Measurements from ENCODE around the gene NTN1. TPM values are rescaled to one million over a fixed set of nuclear protein-coding genes. Genes with fewer than 3 reads are reported as not detected.

The NTN1 gene
- total RNA-seq, 1 experiment from 2014 or later: 1.2 TPM

GRCh38 chr17:9203771-9204425 lies 182.6 kb downstream of the NTN1 start:
- Histone ChIP-seq H2BK12ac (ENCODE audit: insufficient read length, low read depth, low read length) (no peak overlapping the region), H3K79me2 (ENCODE audit: insufficient read depth, low read length) (no peaks in the 10 kb centered on the region), H4K8ac (replicated peaks; ENCODE audit: insufficient read length, low read depth, low read length) (no peak overlapping the region), H3K79me1 (ENCODE audit: insufficient read depth, low read depth, low read length, poor library complexity, severe bottlenecking) (no peaks in the 10 kb centered on the region), H3K27ac (ENCODE audit: insufficient read length, low read depth, low read length) (no peak overlapping the region), H3K18ac (ENCODE audit: insufficient read length, low read depth, low read length) (no peak overlapping the region), H2AK5ac (ENCODE audit: insufficient read length, low read length) (no peak overlapping the region), H4K91ac (ENCODE audit: insufficient read length, low read depth, low read length) (no peak overlapping the region), H2BK20ac (ENCODE audit: low read depth, low read length, poor library complexity, severe bottlenecking) (no peak overlapping the region), H3K23ac (ENCODE audit: insufficient read length, low read depth, low read length) (no peak overlapping the region), H4K20me1 (ENCODE audit: control insufficient read depth, insufficient read depth, insufficient read length) (no peaks in the 10 kb centered on the region), H3K4ac (ENCODE audit: low read depth, low read length) (no peak overlapping the region), H3K4me1 (ENCODE audit: insufficient read depth, low read length) (no peaks in the 10 kb centered on the region), H2BK120ac (ENCODE audit: low read depth, low read length, poor library complexity, severe bottlenecking) (no peak overlapping the region), H3K9ac (ENCODE audit: extremely low read depth, insufficient read length, low read length) (no peak overlapping the region), H4K5ac (ENCODE audit: insufficient read length, low read depth, low read length) (no peak overlapping the region), H2BK15ac (ENCODE audit: low read depth, low read length) (no peak overlapping the region), H2BK5ac (ENCODE audit: insufficient read length, low read length) (no peak overlapping the region), H3K27me3 (ENCODE audit: insufficient read depth, low read length) (no peaks in the 10 kb centered on the region), H3K56ac (ENCODE audit: insufficient read length, low read depth, low read length) (no peak overlapping the region), H2AFZ (ENCODE audit: low read length) (no peak overlapping the region), H3T11ph (ENCODE audit: low read length) (no peak overlapping the region), H3K23me2 (ENCODE audit: insufficient read length, low read depth, low read length, poor library complexity, severe bottlenecking) (no peaks in the 10 kb centered on the region), H3K14ac (ENCODE audit: insufficient read depth, low read length) (no peak overlapping the region), H3K4me2 (ENCODE audit: insufficient read depth, insufficient read length, low read length) (no peak overlapping the region), H3K9me3 (ENCODE audit: control insufficient read depth, low read depth, low read length) (no peaks in the 10 kb centered on the region)
- WGBS (ENCODE audit: extremely low coverage, insufficient read length, low lambda C conversion rate): no CpG with 5 or more reads among the region's 3 CpGs
- Mint-ChIP-seq H3K4me1 (peaks cover 15 to 25% of the 10 kb centered on the region in 2 experiments), H3K27me3 (ENCODE audit: low read depth) (peaks cover 6% of the 10 kb centered on the region), H3K9me3 (peaks cover 0 to 5% of the 10 kb centered on the region in 2 experiments; a peak in 2 of 5 replicates), H3K27ac (peak overlapping the region in 1 of 3 experiments; percentile 89; a peak in 1 of 7 replicates), H3K36me3 (ENCODE audit: insufficient read depth in 1 of 3, low read depth in 3 of 3) (peaks cover 0 to 2% (median under 1%) of the 10 kb centered on the region in 3 experiments; a peak in 1 of 7 replicates), H3K4me3 (no peak overlapping the region)
- no peak for DNase-seq
- TF ChIP-seq CTCF (conservative IDR thresholded peaks at IDR 0.05): no peak
